Uterus (tissue), 4 donors: Measurements from ENCODE around the gene MTMR6. TPM values are rescaled to one million over a fixed set of nuclear protein-coding genes. Genes with fewer than 3 reads are reported as not detected.

Experiments
- DNase-seq, 2 donors: peaks; one replicate each; pipeline ENCODE4 v3.0.0-alpha.2; 2019 to 2020
- H3K27ac ChIP-seq, 2 donors: fragments of 200-600 bp; sonication (generic); 1 replicate in 1 of 2; 2 replicates in 1 of 2; pipeline ENCODE4 v1.5.1; 2016 to 2018
- H3K27me3 ChIP-seq, 2 donors: fragments of 200-600 bp; sonication (generic); one replicate each; pipeline ENCODE4 v1.5.1; 2018 to 2019; ENCODE audit warnings: control low read depth in 1 of 2
- H3K36me3 ChIP-seq, 2 donors: fragments of 200-600 bp; sonication (generic); one replicate each; pipeline ENCODE4 v1.5.1; 2019; ENCODE audit warnings: control low read depth in 1 of 2
- H3K4me1 ChIP-seq, 2 donors: fragments of 200-600 bp; sonication (generic); one replicate each; pipeline ENCODE4 v1.5.1; 2018 to 2019; ENCODE audit warnings: control low read depth in 1 of 2
- H3K4me3 ChIP-seq, 2 donors: fragments of 200-600 bp; sonication (generic); 1 replicate in 1 of 2; 2 replicates in 1 of 2; pipeline ENCODE4 v1.5.1; 2018 to 2019; ENCODE audit warnings: mild to moderate bottlenecking in 1 of 2
- H3K9me3 ChIP-seq, 2 donors: fragments of 200-600 bp; sonication (generic); one replicate each; pipeline ENCODE4 v1.5.1; 2019; ENCODE audit warnings: control low read depth in 1 of 2
- CTCF ChIP-seq, 4 experiments: fragments of 200-600 bp in 2 of 4; fragments of 450-650 bp in 2 of 4; sonication (generic) in 2 of 4; IDR thresholded peaks; one replicate each; pipeline ENCODE4 v1.5.1; 2016 to 2019; ENCODE audit warnings: antibody characterized with exemption in 4 of 4, mild to moderate bottlenecking in 2 of 4, moderate library complexity in 1 of 4
- POLR2A ChIP-seq, 2 donors: fragments of 450-650 bp; IDR thresholded peaks; one replicate each; pipeline ENCODE4 v1.6.1; 2016; ENCODE audit warnings: antibody characterized with exemption in 2 of 2, mild to moderate bottlenecking in 1 of 2, moderate library complexity in 1 of 2
- intact Hi-C: fragments of 100-400 bp; cut with DNase I; formaldehyde crosslinking; loops from one replicate; pipeline ENCODE4 v1.15.1; 2023; ENCODE audit warnings: low total_unique reads
- total RNA-seq, 4 donors: library from RNA; depleted of rRNA in 3 of 4; stranded (reverse); fragments of >200 nt in 3 of 4; gene quantifications; one replicate each; pipeline versions ENCODE4 v1.1.0 to v1.2.4, GENCODE V29; 2014 to 2023
- donor health status: DM: yes; HTN: yes; CAD: no.

The MTMR6 gene
- total RNA-seq, 4 donors from 2014 or later, result 10.0 to 36.4 (median 27.3) TPM

DNA sequence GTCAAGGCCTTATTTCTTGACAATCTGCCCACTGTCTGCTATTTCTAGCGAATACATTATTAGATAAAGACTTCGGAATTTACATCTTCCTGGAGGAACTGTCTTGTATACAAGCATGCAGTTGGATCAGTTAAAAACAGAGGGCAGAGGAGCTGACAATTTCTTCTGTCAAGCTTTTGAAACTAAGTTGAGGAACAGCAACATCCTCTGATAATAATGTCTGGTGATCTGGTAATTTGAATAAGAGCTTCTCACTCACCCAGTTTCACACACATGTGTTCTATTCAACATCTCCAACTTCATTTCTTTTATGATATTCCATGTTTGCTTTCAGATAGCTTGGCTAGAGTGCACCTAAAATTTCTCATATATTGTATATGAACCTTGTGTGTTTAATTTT lies 50.2 kb downstream of the MTMR6 start:
- Histone ChIP-seq H3K27me3 (no peaks in the 10 kb centered on the region), H3K36me3 (no peaks in the 10 kb centered on the region), H3K27ac (no peak overlapping the region), H3K4me3 (no peak overlapping the region), H3K4me1 (no peaks in the 10 kb centered on the region), H3K9me3 (no peaks in the 10 kb centered on the region)
- intact Hi-C loops, result no loop called here
- TF ChIP-seq POLR2A (IDR thresholded peaks at IDR 0.05) (no peak), CTCF (IDR thresholded peaks at IDR 0.05) (no peak)
- no peak for DNase-seq

- Histone ChIP-seq H3K4me1 (no peaks in the 10 kb centered on the region), H3K9me3 (no peaks in the 10 kb centered on the region), H3K27ac (no peak overlapping the region), H3K36me3 (no peaks in the 10 kb centered on the region), H3K4me3 (no peak overlapping the region), H3K27me3 (no peaks in the 10 kb centered on the region)
- TF ChIP-seq POLR2A (IDR thresholded peaks at IDR 0.05) (no peak), CTCF (IDR thresholded peaks at IDR 0.05) (no peak)
- no peak for DNase-seq
- intact Hi-C loops, result no loop called here
These were observed 53.4 kb downstream of the MTMR6 start for GRCh38 chr13:25233861-25234260.

- intact Hi-C loops, result no loop called here
- TF ChIP-seq CTCF (IDR thresholded peaks at IDR 0.05) (peak in 1 of 4 experiments; percentile 28), POLR2A (IDR thresholded peaks at IDR 0.05) (no peak)
- no peak for DNase-seq
These were observed 54.3 kb downstream of the MTMR6 start for GRCh38 chr13:25232937-25233515.

GRCh38 chr13:25231517-25231916 lies 55.8 kb downstream of the MTMR6 start:
- no peak for DNase-seq
- no peak for TF ChIP-seq POLR2A (IDR thresholded peaks at IDR 0.05)
- TF ChIP-seq CTCF (IDR thresholded peaks at IDR 0.05), result no peak
- no peaks in the 10 kb centered on the region for H3K9me3 ChIP-seq
- no peak overlapping the region for H3K27ac ChIP-seq
- no peaks in the 10 kb centered on the region for H3K36me3 ChIP-seq
- H3K4me1 ChIP-seq, result no peaks in the 10 kb centered on the region
- intact Hi-C loops, result no loop called here
- H3K4me3 ChIP-seq, result no peak overlapping the region
- no peaks in the 10 kb centered on the region for H3K27me3 ChIP-seq

More at GRCh38 chr13:25232937-25233515, 54.3 kb downstream of the MTMR6 start:
- Histone ChIP-seq H3K4me3 (no peak overlapping the region), H3K27ac (no peak overlapping the region), H3K36me3 (no peaks in the 10 kb centered on the region), H3K27me3 (no peaks in the 10 kb centered on the region), H3K4me1 (no peaks in the 10 kb centered on the region), H3K9me3 (no peaks in the 10 kb centered on the region)

DNA sequence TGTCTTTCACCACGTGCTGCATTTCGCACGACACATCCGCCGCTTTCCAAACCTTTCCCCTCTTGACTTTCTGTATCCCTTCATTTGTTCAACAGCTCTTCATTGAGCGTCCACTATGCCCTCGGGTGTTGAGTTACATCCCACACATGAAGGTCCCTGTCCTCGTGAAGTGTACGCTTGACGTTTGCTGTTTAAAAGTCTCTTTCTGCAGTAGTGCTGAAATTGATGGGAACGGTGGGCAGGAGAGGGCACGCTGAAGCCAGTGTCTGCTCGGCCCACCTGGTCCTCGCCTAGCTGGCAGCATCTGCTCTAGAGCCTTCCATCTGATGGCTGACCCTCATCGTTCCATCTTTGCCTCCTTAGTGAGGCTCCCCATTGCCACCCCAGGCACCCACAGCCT lies 59.6 kb downstream of the MTMR6 start:
- no peak for TF ChIP-seq POLR2A (IDR thresholded peaks at IDR 0.05)
- intact Hi-C loops, result no loop called here
- H3K4me3 ChIP-seq, result no peak overlapping the region
- no peaks in the 10 kb centered on the region for H3K4me1 ChIP-seq
- no peaks in the 10 kb centered on the region for H3K36me3 ChIP-seq
- H3K9me3 ChIP-seq, result no peaks in the 10 kb centered on the region
- DNase-seq, result no peak
- no peaks in the 10 kb centered on the region for H3K27me3 ChIP-seq
- no peak overlapping the region for H3K27ac ChIP-seq

DNA sequence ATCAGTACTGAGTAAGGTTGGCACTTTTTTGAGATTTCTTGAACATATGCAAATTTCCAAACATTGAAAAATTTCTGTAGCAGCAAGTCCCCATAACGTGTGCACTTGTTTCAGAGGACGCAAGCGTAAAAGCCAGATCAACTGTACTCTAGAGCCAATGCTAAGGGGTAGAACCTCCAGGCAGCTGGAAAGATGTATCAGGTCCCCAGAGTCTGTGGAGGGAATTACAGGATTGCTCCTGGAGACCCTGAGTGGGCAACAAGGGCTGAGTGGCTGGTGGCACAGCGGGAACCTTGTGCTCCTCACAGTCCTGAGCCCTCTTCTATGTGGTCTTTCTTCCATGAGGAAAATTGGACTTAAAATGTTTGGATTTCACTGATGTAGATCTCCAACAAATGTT lies 61.3 kb downstream of the MTMR6 start:
- no peak for DNase-seq
- TF ChIP-seq CTCF (IDR thresholded peaks at IDR 0.05) (no peak), POLR2A (IDR thresholded peaks at IDR 0.05) (no peak)
- Histone ChIP-seq H3K27ac (no peak overlapping the region), H3K27me3 (no peaks in the 10 kb centered on the region), H3K36me3 (no peaks in the 10 kb centered on the region), H3K4me3 (no peak overlapping the region), H3K9me3 (no peaks in the 10 kb centered on the region), H3K4me1 (no peaks in the 10 kb centered on the region)
- intact Hi-C loops, result no loop called here
